Caco-2 (cell line): Measurements from ENCODE around the gene WDR33. TPM values are rescaled to one million over a fixed set of nuclear protein-coding genes. Genes with fewer than 3 reads are reported as not detected.
A peak's percentile ranks its signal among the peaks of the same experiment; 100 is the strongest.

ENCODE experiments used
- BruUV-seq: library from RNA; stranded (reverse); fragments of 400-500 nt; replicated peaks from 2 replicates; lab custom pipeline; 2021; lab: Mats Ljungman, UMichigan
- CTCF ChIA-PET: fragments of 300-600 bp; sonication (Branson Sonifier 250); formaldehyde crosslinking; loops from one replicate; lab custom pipeline; 2022; ENCODE audit warnings: antibody characterized with exemption; lab: Charles Lee
- POLR2A ChIA-PET: fragments of 300-600 bp; sonication (Branson Sonifier 250); formaldehyde crosslinking; loops from one replicate; lab custom pipeline; 2022; ENCODE audit warnings: antibody characterized with exemption; lab: Charles Lee
- DNase-seq, 2 experiments: peaks; one replicate each; pipeline versions ENCODE4 v3.0.0 to v3.0.0-alpha.2; 2020 to 2022
- H3K27me3 ChIP-seq: replicated peaks from 2 replicates; pipeline ENCODE4 v1.6.0; 2011; ENCODE audit warnings: low read length; ENCODE audit not compliant: control insufficient read depth, insufficient read depth
- H3K36me3 ChIP-seq: 2 replicates; pipeline ENCODE4 v1.5.1; 2011; ENCODE audit warnings: low read length; ENCODE audit not compliant: control insufficient read depth, insufficient read depth
- H3K4me1 ChIP-seq: fragments of 250-450 bp; sonication (Bioruptor Pico); 2 replicates; pipeline ENCODE4 v1.5.1; 2020; ENCODE audit warnings: mild to moderate bottlenecking
- H3K4me3 ChIP-seq: 2 replicates; pipeline ENCODE4 v1.5.1; 2011; ENCODE audit warnings: low read depth, mild to moderate bottlenecking, control low read depth, low read length
- H3K9me3 ChIP-seq: fragments of 250-450 bp; sonication (Bioruptor Pico); 2 replicates; pipeline ENCODE4 v1.5.1; 2020; ENCODE audit warnings: mild to moderate bottlenecking, moderate library complexity
- H3K27ac Mint-ChIP-seq: one replicate; pipeline ENCODE4 v1.8.0; 2022; ENCODE audit warnings: mixed read lengths; ENCODE audit not compliant: unreplicated experiment
- H3K27me3 Mint-ChIP-seq: one replicate; pipeline ENCODE4 v1.8.0; 2022; ENCODE audit warnings: mixed read lengths; ENCODE audit not compliant: insufficient read depth, unreplicated experiment
- H3K36me3 Mint-ChIP-seq: one replicate; pipeline ENCODE4 v1.8.0; 2022; ENCODE audit warnings: mild to moderate bottlenecking, mixed read lengths; ENCODE audit not compliant: insufficient read depth, unreplicated experiment
- H3K4me1 Mint-ChIP-seq: one replicate; pipeline ENCODE4 v1.8.0; 2022; ENCODE audit warnings: low read depth, mixed read lengths; ENCODE audit not compliant: unreplicated experiment
- H3K4me3 Mint-ChIP-seq: one replicate; pipeline ENCODE4 v1.8.0; 2022; ENCODE audit warnings: mild to moderate bottlenecking, moderate library complexity, mixed read lengths; ENCODE audit not compliant: unreplicated experiment
- H3K9me3 Mint-ChIP-seq: one replicate; pipeline ENCODE4 v1.8.0; 2022; ENCODE audit warnings: mixed read lengths; ENCODE audit not compliant: unreplicated experiment
- CTCF ChIP-seq, 2 experiments: fragments of 200-600 bp in 1 of 2; IDR thresholded peaks; 1 replicate in 1 of 2; 2 replicates in 1 of 2; pipeline versions ENCODE4 v1.5.1 to v1.8.0; 2011 to 2022; ENCODE audit warnings: antibody characterized with exemption in 1 of 2, control low read depth in 1 of 2, inconsistent platforms in 1 of 2, low read depth in 1 of 2, low read length in 1 of 2, mild to moderate bottlenecking in 1 of 2, moderate library complexity in 1 of 2; ENCODE audit not compliant: insufficient read depth in 1 of 2, severe bottlenecking in 1 of 2, unreplicated experiment in 1 of 2
- intact Hi-C: fragments of 100-400 bp; cut with micrococcal nuclease; formaldehyde crosslinking; loops from one replicate; pipeline ENCODE4 v1.10.0; 2022; ENCODE audit not compliant: unreplicated experiment
- total RNA-seq: library from RNA; stranded (reverse); gene quantifications from 2 replicates; pipeline ENCODE4 v1.2.3, GENCODE V29; 2022

WDR33 gene
- total RNA-seq, 1 experiment from 2014 or later: 77.5 TPM

DNA sequence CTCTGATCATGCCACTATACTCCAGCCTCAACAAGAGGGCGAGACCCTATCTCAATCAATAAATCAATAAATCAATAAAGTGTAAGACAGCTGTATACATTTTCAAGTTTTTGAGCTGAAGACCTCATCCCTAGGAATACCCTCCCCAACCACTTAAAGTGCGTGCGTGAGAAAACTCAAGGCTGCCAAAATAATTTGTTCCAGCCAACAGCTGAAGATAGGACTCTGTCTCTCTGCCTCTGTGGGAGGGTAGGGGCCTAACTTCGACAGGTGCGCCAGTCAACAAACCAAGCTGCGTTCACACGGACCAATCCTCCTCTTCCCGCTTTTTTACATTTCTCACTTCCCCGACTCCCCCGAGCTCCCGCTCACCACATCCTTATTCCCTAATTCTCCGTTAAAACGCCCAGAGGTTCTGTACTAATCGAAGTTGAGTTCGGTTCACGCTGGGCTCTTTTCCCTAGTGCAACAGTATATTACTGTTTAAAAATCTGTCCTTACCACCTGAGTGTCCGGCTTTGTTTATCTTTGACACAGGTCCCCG lies 46.4 kb upstream of the WDR33 start:
- Histone ChIP-seq H3K4me1 (peaks cover 13% of the 10 kb centered on the region), H3K9me3 (no peaks in the 10 kb centered on the region), H3K4me3 (peak overlapping the region; percentile 98), H3K27me3 (no peaks in the 10 kb centered on the region), H3K36me3 (no peaks in the 10 kb centered on the region; the same call in 1 of the 2 replicates)
- DNase-seq: peak; percentile 42 to 46
- intact Hi-C loops: no loop called here
- H3K27ac Mint-ChIP-seq: peak overlapping the region; percentile 20
- no peaks in the 10 kb centered on the region for H3K27me3 Mint-ChIP-seq
- CTCF ChIA-PET: interaction anchor here (1.0 kb wide), 1 partner anchor 266 kb away, joined by 3 read pairs; no protein-coding TSS in a partner anchor
- TF ChIP-seq CTCF (IDR thresholded peaks at IDR 0.05; ENCODE audit: insufficient read depth in 1 of 2, low read depth in 1 of 2, low read length in 1 of 2, severe bottlenecking in 1 of 2, unreplicated experiment in 1 of 2): no peak
- H3K36me3 Mint-ChIP-seq: peaks cover 66% of the 10 kb centered on the region
- POLR2A ChIA-PET: interaction anchor here (0.6 kb wide), 1 partner anchor 131 kb away, joined by 3 read pairs; no protein-coding TSS in a partner anchor
- H3K4me3 Mint-ChIP-seq: peak overlapping the region; percentile 80
- TSS peak; percentile 65 for BruUV-seq
- H3K9me3 Mint-ChIP-seq: no peaks in the 10 kb centered on the region
- H3K4me1 Mint-ChIP-seq: peaks cover 8% of the 10 kb centered on the region

GRCh38 chr2:127853671-127854070 lies 42.7 kb upstream of the WDR33 start:
- ChIA-PET CTCF (no interaction called here), POLR2A (interaction anchor here (0.6 kb wide), 2 partner anchors 36 to 47 kb away, joined by 6 to 7 read pairs; no protein-coding TSS in a partner anchor)
- Mint-ChIP-seq H3K4me3 (no peak overlapping the region), H3K36me3 (peaks cover 95% of the 10 kb centered on the region), H3K27me3 (no peaks in the 10 kb centered on the region), H3K4me1 (peaks cover 8% of the 10 kb centered on the region), H3K9me3 (no peaks in the 10 kb centered on the region), H3K27ac (no peak overlapping the region)
- Histone ChIP-seq H3K4me1 (0 out of 2 replicates have a peak, but pooled peaks cover 4% of the 10 kb centered on the region), H3K27me3 (no peaks in the 10 kb centered on the region), H3K36me3 (peaks cover 2% of the 10 kb centered on the region; the same call in 1 of the 2 replicates), H3K4me3 (no peak overlapping the region), H3K9me3 (no peaks in the 10 kb centered on the region)
- no peak for TF ChIP-seq CTCF (IDR thresholded peaks at IDR 0.05; ENCODE audit: insufficient read depth in 1 of 2, low read depth in 1 of 2, low read length in 1 of 2, severe bottlenecking in 1 of 2, unreplicated experiment in 1 of 2)
- BruUV-seq: no TSS peak
- intact Hi-C loops: no loop called here
- no peak for DNase-seq

- Histone ChIP-seq H3K4me3 (no peak overlapping the region), H3K4me1 (0 out of 2 replicates have a peak, but pooled peaks cover 4% of the 10 kb centered on the region), H3K9me3 (no peaks in the 10 kb centered on the region), H3K36me3 (peaks cover 2% of the 10 kb centered on the region; the same call in 1 of the 2 replicates), H3K27me3 (no peaks in the 10 kb centered on the region)
- intact Hi-C loops: no loop called here
- no peak for DNase-seq
- no peak for TF ChIP-seq CTCF (IDR thresholded peaks at IDR 0.05; ENCODE audit: insufficient read depth in 1 of 2, low read depth in 1 of 2, low read length in 1 of 2, severe bottlenecking in 1 of 2, unreplicated experiment in 1 of 2)
- ChIA-PET POLR2A (no interaction called here), CTCF (no interaction called here)
- H3K27me3 Mint-ChIP-seq: no peaks in the 10 kb centered on the region
- H3K4me3 Mint-ChIP-seq: no peak overlapping the region
- no TSS peak for BruUV-seq
- no peaks in the 10 kb centered on the region for H3K9me3 Mint-ChIP-seq
- peaks cover 8% of the 10 kb centered on the region for H3K4me1 Mint-ChIP-seq
- H3K27ac Mint-ChIP-seq: no peak overlapping the region
- peaks cover 93% of the 10 kb centered on the region for H3K36me3 Mint-ChIP-seq
Observed at GRCh38 chr2:127852388-127852787, 41.4 kb upstream of the WDR33 start.
